Erythroblast (primary cell): ENCODE results near the gene SLC29A1.

Experiments used
- DNase-seq, 2 experiments: peaks; one replicate each; lab custom pipeline; 2025; lab: John Stamatoyannopoulos, UW
- GATA1 ChIP-seq: IDR thresholded peaks from 2 replicates; pipeline ENCODE4 v1.6.1; 2011; ENCODE audit warnings: low read depth, mild to moderate bottlenecking, control low read depth, low read length, moderate library complexity
- POLR2A ChIP-seq: IDR thresholded peaks from 2 replicates; pipeline ENCODE4 v1.6.1; 2011; ENCODE audit warnings: mild to moderate bottlenecking, low read length

The SLC29A1 gene

GRCh38 chr6:44255105-44255808 lies 31.9 kb downstream of the SLC29A1 start:
- DNase-seq, result no peak
- TF ChIP-seq GATA1 (no peak), POLR2A (no peak)

GRCh38 chr6:44255871-44256774 lies 32.7 kb downstream of the SLC29A1 start:
- peak; percentile 34 to 50 for DNase-seq
- no peak for TF ChIP-seq GATA1
- no peak for TF ChIP-seq POLR2A

GRCh38 chr6:44256775-44257024 lies 33.3 kb downstream of the SLC29A1 start:
- DNase-seq, result no peak
- no peak for TF ChIP-seq POLR2A
- no peak for TF ChIP-seq GATA1

GRCh38 chr6:44257025-44257752 lies 33.8 kb downstream of the SLC29A1 start, which contains the start of gene SLC35B2:
Gene SLC35B2, minus strand, starts transcription at chr6:44257528. Its CDS starts 118 bp downstream, at chr6:44257410.
- peak; percentile 89 to 92 for DNase-seq
- TF ChIP-seq GATA1, result no peak
- peak; percentile 65 for TF ChIP-seq POLR2A

- TF ChIP-seq POLR2A, result no peak
- DNase-seq, result no peak
Observed at GRCh38 chr6:44257753-44258324, 34.4 kb downstream of the SLC29A1 start.

GRCh38 chr6:44258325-44258863 lies 35.0 kb downstream of the SLC29A1 start:
- DNase-seq, result no peak
- TF ChIP-seq GATA1, result no peak
- TF ChIP-seq POLR2A, result no peak

- DNase-seq, result no peak
- no peak for TF ChIP-seq POLR2A
Observed at GRCh38 chr6:44258921-44259320, 35.5 kb downstream of the SLC29A1 start.

GRCh38 chr6:44260011-44260410 lies 36.6 kb downstream of the SLC29A1 start:
- TF ChIP-seq GATA1, result no peak
- TF ChIP-seq POLR2A, result no peak
- no peak for DNase-seq

GRCh38 chr6:44260451-44261297 lies 37.3 kb downstream of the SLC29A1 start:
- no peak for DNase-seq
- TF ChIP-seq GATA1, result no peak
- TF ChIP-seq POLR2A, result no peak

GRCh38 chr6:44261581-44261980 lies 38.2 kb downstream of the SLC29A1 start:
- no peak for DNase-seq
- TF ChIP-seq POLR2A (no peak), GATA1 (no peak)

- no peak for DNase-seq
- TF ChIP-seq GATA1, result no peak
- no peak for TF ChIP-seq POLR2A
Observed at GRCh38 chr6:44262467-44263353, 39.3 kb downstream of the SLC29A1 start.

GRCh38 chr6:44263354-44264100 lies 40.1 kb downstream of the SLC29A1 start:
- no peak for TF ChIP-seq POLR2A
- no peak for TF ChIP-seq GATA1
- no peak for DNase-seq
